ENCODE data around the gene GRK2.

GRCh38 chr11:67309166-67309565 lies 42.9 kb downstream of the GRK2 start:
- no peak for TF ChIP-seq CTCF (conservative IDR thresholded peaks at IDR 0.05; ENCODE audit: low read depth, low read length)
- no peak for TF ChIP-seq EZH2 (IDR thresholded peaks at IDR 0.05; ENCODE audit: borderline replicate concordance, low read depth, low read length, poor library complexity, severe bottlenecking)

Measured in A673 (cell line).